OCI-LY3 (cell line): Measurements from ENCODE around the gene ENTPD5.

Experiments
- H2AFZ ChIP-seq: fragments of 200-600, 300-600 bp; shearing (Covaris generic); 2 replicates; pipeline ENCODE4 v1.6.0; 2014; ENCODE audit warnings: antibody characterized with exemption, low read depth, low read length
- H3K27ac ChIP-seq: fragments of 200-600, 300-600 bp; sonication (generic); 2 replicates; pipeline ENCODE4 v1.5.1; 2014; ENCODE audit warnings: mild to moderate bottlenecking, low read length, moderate library complexity, mixed read lengths
- H3K27me3 ChIP-seq: fragments of 200-600, 300-600 bp; sonication (generic); 2 replicates; pipeline ENCODE4 v1.6.1; 2014; ENCODE audit warnings: low read depth, low read length, mixed read lengths
- H3K36me3 ChIP-seq: fragments of 200-600, 300-600 bp; sonication (generic); replicated peaks from 2 replicates; pipeline ENCODE3; 2014; ENCODE audit warnings: low read depth, low read length, mixed read lengths
- H3K4me1 ChIP-seq: fragments of 300-600, 200-600 bp; sonication (generic); 2 replicates; pipeline ENCODE4 v1.6.1; 2014; ENCODE audit warnings: low read length, mixed read lengths
- H3K4me2 ChIP-seq: fragments of 200-600, 300-600 bp; sonication (generic); 2 replicates; pipeline ENCODE4 v1.6.1; 2014; ENCODE audit warnings: low read length, mixed read lengths
- H3K4me3 ChIP-seq: fragments of 300-600, 200-600 bp; sonication (generic); 2 replicates; pipeline ENCODE4 v1.5.1; 2014; ENCODE audit warnings: antibody characterized with exemption, mild to moderate bottlenecking, low read length, moderate library complexity
- H3K79me2 ChIP-seq: fragments of 300-600, 200-600 bp; shearing (Covaris generic); 2 replicates; pipeline ENCODE4 v1.6.1; 2014; ENCODE audit warnings: mild to moderate bottlenecking, low read length, mixed read lengths
- H3K9ac ChIP-seq: fragments of 300-600, 200-600 bp; shearing (Covaris generic); 2 replicates; pipeline ENCODE4 v1.6.0; 2014; ENCODE audit warnings: mild to moderate bottlenecking, low read length, moderate library complexity
- H3K9me3 ChIP-seq: fragments of 200-600, 300-600 bp; shearing (Covaris generic); 2 replicates; pipeline ENCODE4 v1.6.1; 2014; ENCODE audit warnings: low read length, mixed read lengths; ENCODE audit not compliant: insufficient read depth
- H4K20me1 ChIP-seq: fragments of 200-600, 300-600 bp; sonication (generic); 2 replicates; pipeline ENCODE4 v1.6.1; 2016; ENCODE audit warnings: low read length, mixed read lengths; ENCODE audit not compliant: insufficient read depth
- CTCF ChIP-seq: fragments of 200-600, 300-600 bp; sonication (generic); IDR thresholded peaks from 2 replicates; pipeline ENCODE4 v1.5.1; 2014; ENCODE audit warnings: antibody characterized with exemption, low read length, low read depth
- EZH2phosphoT487 ChIP-seq: fragments of 200-600 bp; shearing (Covaris generic); IDR thresholded peaks from 2 replicates; pipeline ENCODE4 v1.6.1; 2018; ENCODE audit warnings: antibody characterized with exemption, mixed run types, low read depth

ENTPD5 gene

GRCh38 chr14:73916324-73916723, 102.8 kb downstream of the ENTPD5 start:
- H4K20me1 ChIP-seq, result peaks cover 4% of the 10 kb centered on the region; the same call in 1 of the 2 replicates
- H3K4me2 ChIP-seq, result no peak overlapping the region
- H3K9ac ChIP-seq, result no peak overlapping the region
- TF ChIP-seq CTCF (no peak), EZH2phosphoT487 (no peak)
- H3K79me2 ChIP-seq, result no peaks in the 10 kb centered on the region; the same call in 1 of the 2 replicates
- no peak overlapping the region for H2AFZ ChIP-seq
- H3K4me3 ChIP-seq, result no peak overlapping the region
- H3K36me3 ChIP-seq, result peaks cover 21% of the 10 kb centered on the region
- H3K4me1 ChIP-seq, result no peaks in the 10 kb centered on the region
- H3K27me3 ChIP-seq, result no peaks in the 10 kb centered on the region
- no peak overlapping the region for H3K27ac ChIP-seq
- no peaks in the 10 kb centered on the region for H3K9me3 ChIP-seq

- Histone ChIP-seq H3K4me1 (no peaks in the 10 kb centered on the region), H3K9me3 (no peaks in the 10 kb centered on the region), H3K4me2 (no peak overlapping the region), H3K27ac (no peak overlapping the region), H3K4me3 (no peak overlapping the region), H2AFZ (no peak overlapping the region), H3K36me3 (peaks cover 19% of the 10 kb centered on the region), H3K27me3 (no peaks in the 10 kb centered on the region), H3K9ac (no peak overlapping the region), H3K79me2 (no peaks in the 10 kb centered on the region; the same call in 1 of the 2 replicates), H4K20me1 (peaks cover 4% of the 10 kb centered on the region; the same call in 1 of the 2 replicates)
- TF ChIP-seq EZH2phosphoT487 (no peak), CTCF (no peak)
Observed at GRCh38 chr14:73913256-73913655, 105.8 kb downstream of the ENTPD5 start.

GRCh38 chr14:73909681-73910080, 109.4 kb downstream of the ENTPD5 start:
- Histone ChIP-seq H3K79me2 (no peaks in the 10 kb centered on the region), H3K4me3 (no peak overlapping the region), H3K27ac (no peak overlapping the region), H3K4me2 (no peak overlapping the region), H3K9ac (no peak overlapping the region), H3K36me3 (peaks cover 36% of the 10 kb centered on the region), H4K20me1 (no peaks in the 10 kb centered on the region), H3K9me3 (no peaks in the 10 kb centered on the region), H3K27me3 (no peaks in the 10 kb centered on the region), H3K4me1 (no peaks in the 10 kb centered on the region), H2AFZ (no peak overlapping the region)
- no peak for TF ChIP-seq EZH2phosphoT487
